Panc1 (cell line): Measurements from ENCODE around the gene ST3GAL5.

Experiments used
- CTCF ChIP-seq: fragments of 450-650 bp; IDR thresholded peaks from 2 replicates; pipeline ENCODE4 v1.5.1; 2017; ENCODE audit warnings: mild to moderate bottlenecking
- POLR2AphosphoS5 ChIP-seq: IDR thresholded peaks from 2 replicates; pipeline ENCODE4 v1.6.1; 2012; ENCODE audit warnings: mild to moderate bottlenecking, low read depth, low read length, moderate library complexity
- REST ChIP-seq, 2 experiments: IDR thresholded peaks; 2 replicates each; pipeline ENCODE4 v1.6.1; 2011 to 2012; ENCODE audit warnings: low read depth in 2 of 2, control low read depth in 1 of 2, low read length in 1 of 2, mild to moderate bottlenecking in 1 of 2, moderate library complexity in 1 of 2; ENCODE audit not compliant: insufficient read depth in 1 of 2
- SIN3A ChIP-seq: IDR thresholded peaks from 2 replicates; pipeline ENCODE4 v1.6.1; 2012; ENCODE audit warnings: low read depth, mild to moderate bottlenecking, low read length, moderate library complexity, borderline replicate concordance; ENCODE audit not compliant: insufficient read depth

- TF ChIP-seq CTCF (no peak), POLR2AphosphoS5 (no peak), REST (IDR thresholded peaks at IDR 0.05; ENCODE audit: insufficient read depth in 1 of 2, low read depth in 2 of 2, low read length in 1 of 2) (no peak), SIN3A (no peak)
These were observed 964 bp upstream of the ST3GAL5 start for GRCh38 chr2:85889627-85890281.
